Glutamatergic neuron (in vitro differentiated cells): ENCODE results near the gene CSF1. TPM values are rescaled to one million over a fixed set of nuclear protein-coding genes. Genes with fewer than 3 reads are reported as not detected.

Source experiments
- DNase-seq: peaks from one replicate; pipeline ENCODE4 v3.0.0; 2022
- H3K27ac Mint-ChIP-seq: one replicate; pipeline ENCODE4 v1.8.0; 2020; ENCODE audit warnings: mild to moderate bottlenecking, mixed read lengths, inconsistent platforms; ENCODE audit not compliant: unreplicated experiment
- H3K27me3 Mint-ChIP-seq: one replicate; pipeline ENCODE4 v1.8.0; 2020; ENCODE audit warnings: mild to moderate bottlenecking, moderate library complexity, mixed read lengths, inconsistent platforms; ENCODE audit not compliant: unreplicated experiment
- H3K36me3 Mint-ChIP-seq: one replicate; pipeline ENCODE4 v1.8.0; 2020; ENCODE audit warnings: mild to moderate bottlenecking, mixed read lengths, inconsistent platforms; ENCODE audit not compliant: unreplicated experiment
- H3K4me1 Mint-ChIP-seq: one replicate; pipeline ENCODE4 v1.8.0; 2020; ENCODE audit warnings: mild to moderate bottlenecking, low read depth, mixed read lengths, inconsistent platforms; ENCODE audit not compliant: unreplicated experiment
- H3K4me3 Mint-ChIP-seq: one replicate; pipeline ENCODE4 v1.8.0; 2020; ENCODE audit warnings: mild to moderate bottlenecking, mixed read lengths, inconsistent platforms; ENCODE audit not compliant: unreplicated experiment
- H3K9me3 Mint-ChIP-seq: one replicate; pipeline ENCODE4 v1.8.0; 2020; ENCODE audit warnings: mild to moderate bottlenecking, moderate library complexity, mixed read lengths, inconsistent platforms; ENCODE audit not compliant: unreplicated experiment
- total RNA-seq: library from RNA; stranded (reverse); fragmentation: NEBNext Ultra II Directional; extraction: Animal tissue kit (Norgen Biotek cat#: 25700); gene quantifications from one replicate; pipeline ENCODE4 v1.2.1, GENCODE V29; 2021; ENCODE audit not compliant: unreplicated experiment
- TF ChIP-seq, protein P1 (sequence below): fragments of 200-600 bp; sonication (generic); IDR thresholded peaks from one replicate; pipeline ENCODE4 v1.5.0; 2021; ENCODE audit not compliant: partially characterized antibody, unreplicated experiment

CSF1 gene
- total RNA-seq, 1 donor from 2014 or later = 0.59 TPM

GRCh38 chr1:109938556-109938955, 27.9 kb downstream of the CSF1 start:
- Mint-ChIP-seq H3K4me1 (no peaks in the 10 kb centered on the region), H3K27ac (no peak overlapping the region), H3K27me3 (peaks cover 2% of the 10 kb centered on the region), H3K9me3 (peaks cover 7% of the 10 kb centered on the region), H3K4me3 (no peak overlapping the region), H3K36me3 (peaks cover 10% of the 10 kb centered on the region)
- DNase-seq = no peak
- TF ChIP-seq, protein P1, sequence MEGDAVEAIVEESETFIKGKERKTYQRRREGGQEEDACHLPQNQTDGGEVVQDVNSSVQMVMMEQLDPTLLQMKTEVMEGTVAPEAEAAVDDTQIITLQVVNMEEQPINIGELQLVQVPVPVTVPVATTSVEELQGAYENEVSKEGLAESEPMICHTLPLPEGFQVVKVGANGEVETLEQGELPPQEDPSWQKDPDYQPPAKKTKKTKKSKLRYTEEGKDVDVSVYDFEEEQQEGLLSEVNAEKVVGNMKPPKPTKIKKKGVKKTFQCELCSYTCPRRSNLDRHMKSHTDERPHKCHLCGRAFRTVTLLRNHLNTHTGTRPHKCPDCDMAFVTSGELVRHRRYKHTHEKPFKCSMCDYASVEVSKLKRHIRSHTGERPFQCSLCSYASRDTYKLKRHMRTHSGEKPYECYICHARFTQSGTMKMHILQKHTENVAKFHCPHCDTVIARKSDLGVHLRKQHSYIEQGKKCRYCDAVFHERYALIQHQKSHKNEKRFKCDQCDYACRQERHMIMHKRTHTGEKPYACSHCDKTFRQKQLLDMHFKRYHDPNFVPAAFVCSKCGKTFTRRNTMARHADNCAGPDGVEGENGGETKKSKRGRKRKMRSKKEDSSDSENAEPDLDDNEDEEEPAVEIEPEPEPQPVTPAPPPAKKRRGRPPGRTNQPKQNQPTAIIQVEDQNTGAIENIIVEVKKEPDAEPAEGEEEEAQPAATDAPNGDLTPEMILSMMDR = no peak

DNA sequence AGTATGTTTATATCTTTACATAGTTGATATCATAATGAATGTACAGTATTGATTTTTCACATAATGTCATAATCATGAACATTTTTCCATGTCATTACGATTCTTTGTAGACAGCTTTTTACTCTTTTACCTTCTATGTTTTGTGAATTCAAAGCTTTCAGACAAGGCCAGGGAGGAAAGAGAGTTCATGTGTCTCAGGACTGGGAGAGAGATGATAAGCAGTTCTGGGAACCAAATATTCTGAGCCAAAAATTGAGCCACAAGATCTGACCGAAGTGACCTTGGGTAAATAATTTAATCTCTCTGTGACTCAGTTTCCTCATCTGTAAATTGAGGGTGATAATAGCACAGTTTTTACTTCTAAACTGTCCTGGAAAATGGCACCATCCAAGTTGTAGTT, 31.8 kb downstream of the CSF1 start:
- TF ChIP-seq, protein P1 = no peak
- Mint-ChIP-seq H3K27me3 (peaks cover 4% of the 10 kb centered on the region), H3K27ac (no peak overlapping the region), H3K36me3 (peaks cover 9% of the 10 kb centered on the region), H3K4me3 (no peak overlapping the region), H3K9me3 (peaks cover 6% of the 10 kb centered on the region), H3K4me1 (no peaks in the 10 kb centered on the region)
- DNase-seq = no peak

GRCh38 chr1:109944541-109944940, 33.9 kb downstream of the CSF1 start:
- no peak overlapping the region for H3K27ac Mint-ChIP-seq
- peaks cover 2% of the 10 kb centered on the region for H3K27me3 Mint-ChIP-seq
- H3K36me3 Mint-ChIP-seq = peaks cover 5% of the 10 kb centered on the region
- TF ChIP-seq, protein P1 = no peak
- H3K4me3 Mint-ChIP-seq = no peak overlapping the region
- H3K9me3 Mint-ChIP-seq = peaks cover 2% of the 10 kb centered on the region
- DNase-seq = no peak
- H3K4me1 Mint-ChIP-seq = no peaks in the 10 kb centered on the region

- H3K27ac Mint-ChIP-seq = no peak overlapping the region
- no peak overlapping the region for H3K4me3 Mint-ChIP-seq
- no peak for DNase-seq
- H3K9me3 Mint-ChIP-seq = peaks cover 2% of the 10 kb centered on the region
- no peaks in the 10 kb centered on the region for H3K4me1 Mint-ChIP-seq
- peaks cover 4% of the 10 kb centered on the region for H3K36me3 Mint-ChIP-seq
- TF ChIP-seq, protein P1 = no peak
- H3K27me3 Mint-ChIP-seq = peaks cover 2% of the 10 kb centered on the region
Measured at GRCh38 chr1:109946511-109946910, 35.9 kb downstream of the CSF1 start.

DNA sequence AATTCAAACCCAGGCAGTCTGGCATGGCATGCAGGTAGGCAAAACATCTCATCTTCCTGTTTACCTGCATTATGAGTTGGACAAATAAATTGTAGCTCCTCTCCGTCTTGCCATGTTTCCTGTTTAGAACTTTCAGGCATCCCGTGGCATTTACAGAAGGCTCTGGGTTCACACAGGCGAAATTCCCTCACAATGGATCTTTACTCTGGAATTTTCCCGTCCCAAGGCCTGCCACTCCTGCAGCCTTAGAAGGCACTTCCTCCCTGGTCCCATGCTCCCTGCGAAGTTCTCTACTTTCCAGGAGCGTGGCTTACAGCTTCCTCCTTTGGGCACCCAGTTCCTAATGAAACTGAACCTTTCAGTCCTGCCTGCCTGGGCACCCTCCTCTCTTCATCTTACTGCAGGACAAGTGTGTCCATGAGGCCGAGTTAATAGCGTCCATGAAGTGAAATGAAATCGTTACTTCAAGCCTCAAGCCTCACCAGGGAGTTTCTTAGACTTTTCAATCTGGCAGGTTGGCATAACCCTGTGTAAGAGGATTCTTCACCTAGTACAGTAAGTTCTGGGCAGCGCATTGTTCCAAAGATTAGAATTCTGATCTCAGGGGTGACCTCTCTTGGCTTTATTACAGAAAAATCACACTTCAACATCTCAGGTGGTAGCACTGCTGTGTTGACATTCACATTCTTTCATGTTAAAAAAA, 37.1 kb downstream of the CSF1 start:
- TF ChIP-seq, protein P1 = no peak
- no peak overlapping the region for H3K27ac Mint-ChIP-seq
- no peak for DNase-seq

More for the DNA sequence above, 37.1 kb downstream of the CSF1 start:
- peaks cover 2% of the 10 kb centered on the region for H3K9me3 Mint-ChIP-seq
- no peaks in the 10 kb centered on the region for H3K4me1 Mint-ChIP-seq
- peaks cover 2% of the 10 kb centered on the region for H3K27me3 Mint-ChIP-seq
- H3K36me3 Mint-ChIP-seq = peaks cover 4% of the 10 kb centered on the region
- H3K4me3 Mint-ChIP-seq = no peak overlapping the region
